Measurements from ENCODE around the gene QPCT. TPM values are rescaled to one million over a fixed set of nuclear protein-coding genes. Genes with fewer than 3 reads are reported as not detected.

The QPCT gene
- total RNA-seq, 4 donors from 2014 or later = 33.4 to 88.1 (median 56.0) TPM

DNA sequence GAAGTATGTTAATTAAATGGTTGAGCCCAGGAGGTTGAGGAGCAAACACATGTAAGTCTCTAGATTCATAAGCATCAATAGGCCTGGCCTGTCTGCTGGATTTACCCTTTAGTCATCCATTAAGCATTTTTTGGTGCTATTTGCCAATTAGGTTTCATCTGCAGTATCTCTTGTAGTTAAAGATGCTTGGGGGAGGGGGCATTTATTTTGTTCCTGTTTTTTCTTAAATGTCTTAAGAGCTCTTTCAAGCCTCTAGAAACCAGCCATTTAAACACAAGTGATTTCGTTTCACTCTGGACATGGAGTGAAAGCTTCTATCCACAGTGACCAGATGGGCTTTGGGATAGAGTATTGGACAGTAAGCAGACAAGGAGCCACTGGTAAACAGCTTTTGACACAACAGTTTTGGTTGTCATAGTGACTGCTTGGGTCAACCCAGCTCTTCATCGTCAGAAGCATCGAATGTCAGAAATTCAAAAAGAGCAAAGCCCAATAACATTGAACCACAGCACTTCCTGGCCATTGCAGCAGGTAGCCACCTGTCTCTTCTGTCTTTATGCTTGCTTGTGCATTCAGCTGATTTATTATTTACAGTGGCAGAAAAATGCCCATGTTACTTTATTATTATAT, 4.9 kb downstream of the QPCT start:
- WGBS, 2 donors = 55% methylated on average over 3 of the region's 3 CpGs
- TF ChIP-seq, protein P1, sequence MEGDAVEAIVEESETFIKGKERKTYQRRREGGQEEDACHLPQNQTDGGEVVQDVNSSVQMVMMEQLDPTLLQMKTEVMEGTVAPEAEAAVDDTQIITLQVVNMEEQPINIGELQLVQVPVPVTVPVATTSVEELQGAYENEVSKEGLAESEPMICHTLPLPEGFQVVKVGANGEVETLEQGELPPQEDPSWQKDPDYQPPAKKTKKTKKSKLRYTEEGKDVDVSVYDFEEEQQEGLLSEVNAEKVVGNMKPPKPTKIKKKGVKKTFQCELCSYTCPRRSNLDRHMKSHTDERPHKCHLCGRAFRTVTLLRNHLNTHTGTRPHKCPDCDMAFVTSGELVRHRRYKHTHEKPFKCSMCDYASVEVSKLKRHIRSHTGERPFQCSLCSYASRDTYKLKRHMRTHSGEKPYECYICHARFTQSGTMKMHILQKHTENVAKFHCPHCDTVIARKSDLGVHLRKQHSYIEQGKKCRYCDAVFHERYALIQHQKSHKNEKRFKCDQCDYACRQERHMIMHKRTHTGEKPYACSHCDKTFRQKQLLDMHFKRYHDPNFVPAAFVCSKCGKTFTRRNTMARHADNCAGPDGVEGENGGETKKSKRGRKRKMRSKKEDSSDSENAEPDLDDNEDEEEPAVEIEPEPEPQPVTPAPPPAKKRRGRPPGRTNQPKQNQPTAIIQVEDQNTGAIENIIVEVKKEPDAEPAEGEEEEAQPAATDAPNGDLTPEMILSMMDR (IDR thresholded peaks at IDR 0.05) = no peak
- no peak for TF ChIP-seq POLR2A (IDR thresholded peaks at IDR 0.05)
- no peak for DNase-seq (ENCODE audit: low spot score in 2 of 2)

DNA sequence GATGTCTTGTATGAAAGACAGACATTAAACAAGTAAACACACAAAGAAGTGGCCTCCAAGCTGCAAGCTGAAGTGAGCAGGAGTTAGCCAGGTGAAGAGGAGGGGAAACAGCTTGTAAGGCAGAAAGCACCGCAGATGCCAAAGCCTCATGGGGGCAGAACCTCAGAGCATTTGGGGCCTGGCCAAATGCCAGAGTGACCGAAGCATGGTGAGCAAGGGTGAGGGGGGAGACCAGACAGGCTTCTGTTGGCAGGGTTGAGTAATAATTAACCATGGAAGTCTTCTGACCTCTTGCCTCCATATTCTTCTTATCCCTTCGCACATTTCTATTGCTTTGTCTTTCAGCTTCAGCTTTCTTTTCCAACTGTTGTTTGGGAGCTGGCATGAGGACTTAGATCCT, 5.6 kb downstream of the QPCT start:
- TF ChIP-seq, protein P1 (IDR thresholded peaks at IDR 0.05) = no peak
- WGBS, 2 donors = 37 to 40% methylated on average over 3 of the region's 3 CpGs
- no peak overlapping the region for H3K4me3 ChIP-seq (ENCODE audit: low read depth, poor library complexity, severe bottlenecking)
- intact Hi-C loops (cut with DNase I; ENCODE audit: low total_unique reads) = no loop called here
- no peak for DNase-seq (ENCODE audit: low spot score in 2 of 2)

More for the DNA sequence above, 4.9 kb downstream of the QPCT start:
- intact Hi-C loops (cut with DNase I; ENCODE audit: low total_unique reads) = no loop called here
- no peak overlapping the region for H3K4me3 ChIP-seq (ENCODE audit: low read depth, poor library complexity, severe bottlenecking)

DNA sequence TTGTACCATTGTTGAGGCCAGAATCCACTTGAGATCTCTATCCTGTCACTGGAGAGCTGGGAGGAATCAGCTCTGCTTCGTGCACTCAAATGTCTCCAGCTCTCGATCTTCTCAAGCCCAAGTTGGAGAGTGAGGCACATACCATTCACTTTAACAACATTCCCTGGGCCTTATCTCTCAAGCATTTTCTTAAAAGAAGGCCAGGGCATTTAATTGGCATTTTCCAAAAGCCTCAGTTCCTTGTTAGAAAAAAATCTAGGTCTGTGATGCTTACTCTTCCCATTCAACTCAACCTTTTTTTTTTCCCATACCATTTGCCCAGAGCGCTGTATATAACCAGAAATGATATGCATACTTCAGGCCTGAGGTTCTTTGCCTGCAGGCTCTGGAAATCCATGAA, 10.1 kb downstream of the QPCT start:
- WGBS, 2 donors = 92 to 94% methylated on average over 3 of the region's 3 CpGs
- TF ChIP-seq POLR2A (IDR thresholded peaks at IDR 0.05) = no peak
- TF ChIP-seq, protein P1 (IDR thresholded peaks at IDR 0.05) = no peak

DNA sequence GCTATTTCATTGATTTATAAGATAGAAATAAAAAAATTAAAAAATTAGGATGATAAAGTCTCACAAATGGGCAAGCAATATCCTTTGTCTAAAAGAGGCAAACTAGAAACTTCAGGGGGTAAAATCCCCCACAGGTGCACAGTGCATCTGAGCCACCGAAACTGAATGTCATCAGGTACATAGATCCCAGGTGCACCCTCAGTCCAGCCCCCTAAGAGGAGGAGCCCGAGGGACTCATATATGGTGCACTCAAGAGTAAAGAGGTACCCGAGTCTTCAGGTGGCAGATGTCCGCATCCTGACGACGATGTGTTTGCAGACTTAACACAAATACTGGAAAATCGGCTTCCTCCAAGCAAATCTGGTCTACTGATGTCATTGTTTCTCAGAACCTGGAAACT, 11.3 kb downstream of the QPCT start:
- intact Hi-C loops (cut with DNase I; ENCODE audit: low total_unique reads) = no loop called here
- no peak overlapping the region for H3K4me3 ChIP-seq (ENCODE audit: low read depth, poor library complexity, severe bottlenecking)
- WGBS, 2 donors = 97 to 98% methylated on average over 7 of the region's 7 CpGs

More for the DNA sequence above, 10.1 kb downstream of the QPCT start:
- H3K4me3 ChIP-seq (ENCODE audit: low read depth, poor library complexity, severe bottlenecking) = no peak overlapping the region
- no peak for DNase-seq (ENCODE audit: low spot score in 2 of 2)
- intact Hi-C loops (cut with DNase I; ENCODE audit: low total_unique reads) = no loop called here

DNA sequence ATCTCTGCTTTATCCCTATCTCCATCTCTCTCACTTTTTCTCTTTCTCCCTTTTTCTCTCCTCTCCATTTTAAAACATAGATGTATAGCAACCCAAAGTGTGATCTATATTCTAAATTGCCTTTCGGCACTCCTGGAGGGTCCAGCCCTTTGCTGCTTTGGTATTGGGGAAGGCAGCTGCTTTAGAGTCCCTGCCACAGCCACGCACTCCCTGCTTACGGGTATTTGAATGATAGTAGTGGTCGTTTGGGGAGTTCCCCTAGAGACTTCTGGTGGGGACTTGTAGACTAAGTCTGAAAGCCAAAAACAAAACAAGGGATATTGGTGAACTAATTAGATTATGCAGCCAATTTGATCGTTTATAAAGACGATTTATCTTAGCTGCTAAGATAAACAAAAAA, 11.9 kb downstream of the QPCT start:
- no peak for DNase-seq (ENCODE audit: low spot score in 2 of 2)
- intact Hi-C loops (cut with DNase I; ENCODE audit: low total_unique reads) = no loop called here
- H3K4me3 ChIP-seq (ENCODE audit: low read depth, poor library complexity, severe bottlenecking) = no peak overlapping the region
- TF ChIP-seq, protein P1 (IDR thresholded peaks at IDR 0.05) = no peak
- no peak for TF ChIP-seq POLR2A (IDR thresholded peaks at IDR 0.05)
- 67 to 73% methylated on average over 6 of the region's 6 CpGs for WGBS, 2 donors

More for the DNA sequence above, 11.3 kb downstream of the QPCT start:
- DNase-seq (ENCODE audit: low spot score in 2 of 2) = no peak
- TF ChIP-seq, protein P1 (IDR thresholded peaks at IDR 0.05) = no peak
- no peak for TF ChIP-seq POLR2A (IDR thresholded peaks at IDR 0.05)

DNA sequence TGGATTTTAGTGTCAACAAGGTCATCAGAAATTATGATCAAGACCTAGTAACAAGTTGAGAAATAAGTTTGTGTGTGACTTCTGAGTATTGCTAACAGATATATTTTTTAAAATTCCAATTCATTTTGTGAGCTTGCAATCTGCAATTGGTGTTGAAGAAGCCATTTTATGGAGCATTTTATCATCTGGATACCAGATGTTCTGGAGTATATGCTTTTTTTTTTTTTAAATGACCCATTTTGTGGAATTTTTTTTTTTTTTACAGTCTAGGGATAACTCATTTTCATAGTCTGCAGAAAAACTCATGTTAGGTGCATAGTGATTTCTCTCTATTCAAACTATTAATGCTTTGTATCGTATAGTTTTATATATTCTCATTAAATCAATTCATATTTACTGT, 12.6 kb downstream of the QPCT start:
- 61 to 65% methylated on average over 1 of the region's 1 CpG for WGBS, 2 donors
- intact Hi-C loops (cut with DNase I; ENCODE audit: low total_unique reads) = no loop called here
- H3K4me3 ChIP-seq (ENCODE audit: low read depth, poor library complexity, severe bottlenecking) = no peak overlapping the region
- TF ChIP-seq, protein P1 (IDR thresholded peaks at IDR 0.05) = no peak
- TF ChIP-seq POLR2A (IDR thresholded peaks at IDR 0.05) = no peak
- no peak for DNase-seq (ENCODE audit: low spot score in 2 of 2)

Data from lower leg skin (tissue), 4 donors.